Endothelial cell of umbilical vein (primary cell): ENCODE data around the gene POLE4. TPM values are rescaled to one million over a fixed set of nuclear protein-coding genes. Genes with fewer than 3 reads are reported as not detected.

Experiments used
- BruUV-seq: library from RNA; stranded (reverse); fragments of 400-500 nt; replicated peaks from 2 replicates; lab custom pipeline; 2021; lab: Mats Ljungman, UMichigan
- CTCF ChIA-PET: fragments of 300-600, 350-600 bp; sonication (Branson Sonifier 250); formaldehyde crosslinking; loops from one replicate; lab custom pipeline; 2021; ENCODE audit warnings: antibody characterized with exemption, inconsistent platforms; lab: Charles Lee
- POLR2A ChIA-PET: fragments of 300-600, 350-600 bp; sonication (Branson Sonifier 250); formaldehyde crosslinking; loops from one replicate; lab custom pipeline; 2021; ENCODE audit warnings: antibody characterized with exemption, inconsistent platforms; lab: Charles Lee
- DNase-seq: peaks from one replicate; pipeline ENCODE4 v3.0.0-alpha.2; 2011; ENCODE audit warnings: low read depth, low spot score
- FAIRE-seq: peaks from 2 replicates; lab custom pipeline; 2011; peaks lifted over from hg19 to GRCh38; lab: Jason Lieb, UNC
- H2AFZ ChIP-seq: 2 replicates; pipeline ENCODE4 v1.6.0; 2012; ENCODE audit warnings: low read depth, low read length, control low read depth, inconsistent platforms
- H3K27ac ChIP-seq: 2 replicates; pipeline ENCODE4 v1.5.1; 2011; ENCODE audit warnings: low read depth, mild to moderate bottlenecking, control low read depth, low read length, moderate library complexity; ENCODE audit not compliant: insufficient read depth
- H3K27me3 ChIP-seq, 2 experiments: 2 replicates each; pipeline versions ENCODE4 v1.6.0 to v1.6.1; 2011; ENCODE audit warnings: low read length in 2 of 2, mixed read lengths in 1 of 2; ENCODE audit not compliant: control insufficient read depth in 2 of 2, insufficient read depth in 2 of 2
- H3K36me3 ChIP-seq, 2 experiments: 2 replicates in 1 of 2; 3 replicates in 1 of 2; pipeline ENCODE4 v1.5.1; 2011; ENCODE audit warnings: low read length in 2 of 2, mild to moderate bottlenecking in 1 of 2, moderate library complexity in 1 of 2; ENCODE audit not compliant: control insufficient read depth in 2 of 2, insufficient read depth in 2 of 2; ENCODE audit errors: extremely low read depth in 1 of 2
- H3K4me1 ChIP-seq: 3 replicates; pipeline ENCODE4 v1.5.1; 2011; ENCODE audit warnings: mild to moderate bottlenecking, low read length; ENCODE audit not compliant: control insufficient read depth, insufficient read depth; ENCODE audit errors: extremely low read depth
- H3K4me2 ChIP-seq: 2 replicates; pipeline ENCODE4 v1.6.1; 2011; ENCODE audit warnings: low read length, control low read depth, mixed read lengths; ENCODE audit not compliant: insufficient read depth
- H3K4me3 ChIP-seq, 3 experiments: fragments of 200-600 bp in 1 of 3; sonication (generic), shearing (Covaris generic) in 1 of 3; replicated peaks in 1 of 3; 2 replicates each; pipeline ENCODE4 v1.5.1; 2011 to 2016; ENCODE audit warnings: control low read depth in 3 of 3, low read length in 3 of 3, mild to moderate bottlenecking in 2 of 3, inconsistent platforms in 1 of 3, low read depth in 1 of 3, moderate library complexity in 1 of 3; ENCODE audit not compliant: insufficient read depth in 1 of 3
- H3K79me2 ChIP-seq: 2 replicates; pipeline ENCODE4 v1.6.0; 2012; ENCODE audit warnings: low read length, inconsistent platforms; ENCODE audit not compliant: control insufficient read depth, insufficient read depth
- H3K9ac ChIP-seq: replicated peaks from 2 replicates; pipeline ENCODE3; 2011; ENCODE audit warnings: low read length, control low read depth; ENCODE audit not compliant: insufficient read depth; ENCODE audit errors: extremely low read depth
- H3K9me1 ChIP-seq: replicated peaks from 3 replicates; pipeline ENCODE4 v1.6.0; 2011; ENCODE audit warnings: mild to moderate bottlenecking, low read length; ENCODE audit not compliant: control insufficient read depth, insufficient read depth; ENCODE audit errors: extremely low read depth
- H3K9me3 ChIP-seq: replicated peaks from 2 replicates; pipeline ENCODE4 v1.5.1; 2012; ENCODE audit warnings: low read length, inconsistent platforms; ENCODE audit not compliant: control insufficient read depth, insufficient read depth
- H4K20me1 ChIP-seq: replicated peaks from 2 replicates; pipeline ENCODE3; 2011; ENCODE audit warnings: mild to moderate bottlenecking, low read length; ENCODE audit not compliant: control insufficient read depth, insufficient read depth; ENCODE audit errors: extremely low read depth
- EZH2 ChIP-seq: IDR thresholded peaks from 2 replicates; pipeline ENCODE4 v1.6.1; 2012; ENCODE audit warnings: borderline replicate concordance, low read depth, mild to moderate bottlenecking, moderate library complexity, low read length, inconsistent platforms; ENCODE audit not compliant: severe bottlenecking
- FOS ChIP-seq: IDR thresholded peaks from 2 replicates; pipeline ENCODE4 v1.6.1; 2011; ENCODE audit warnings: mild to moderate bottlenecking, low read length, moderate library complexity, borderline replicate concordance; ENCODE audit not compliant: insufficient read depth
- GATA2 ChIP-seq: IDR thresholded peaks from 2 replicates; pipeline ENCODE4 v1.7.0; 2011; ENCODE audit warnings: low read depth, mild to moderate bottlenecking, moderate library complexity, mixed read lengths, low read length; ENCODE audit not compliant: insufficient read length, insufficient read depth
- JUN ChIP-seq: IDR thresholded peaks from 2 replicates; pipeline ENCODE4 v1.6.1; 2011; ENCODE audit warnings: borderline replicate concordance, low read depth; ENCODE audit not compliant: insufficient read length, insufficient read depth
- MYC ChIP-seq: IDR thresholded peaks from one replicate; pipeline ENCODE4 v1.6.1; 2011; ENCODE audit warnings: mild to moderate bottlenecking, low read depth, low read length
- POLR2A ChIP-seq: IDR thresholded peaks from 2 replicates; pipeline ENCODE4 v1.6.1; 2012; ENCODE audit warnings: low read depth, mild to moderate bottlenecking, control low read depth, low read length
- POLR2AphosphoS5 ChIP-seq: IDR thresholded peaks from 2 replicates; pipeline ENCODE4 v1.6.1; 2012; ENCODE audit warnings: low read depth, mild to moderate bottlenecking, control low read depth, low read length, moderate library complexity; ENCODE audit not compliant: insufficient read depth
- dilution Hi-C: fragments of 300-500 bp; cut with MboI; formaldehyde crosslinking; loops from one replicate; pipeline ENCODE4 v1.15.0; 2019; ENCODE audit warnings: low sequenced_read_pairs; ENCODE audit not compliant: extremely low pct_ligation_motif_present
- intact Hi-C: fragments of 100-400 bp; cut with micrococcal nuclease; formaldehyde crosslinking; loops from one replicate; pipeline ENCODE4 v1.10.0; 2022
- polyA plus RNA-seq, 4 experiments: library from polyadenylated mRNA; depleted of rRNA in 3 of 4; stranded (reverse) in 3 of 4; unstranded in 1 of 4; fragments of >200 nt; gene quantifications; 2 replicates each; pipeline versions ENCODE4 v1.2.1 to v1.2.3, GENCODE V29; 2011 to 2012; ENCODE audit warnings: missing spikeins in 1 of 4
- total RNA-seq: library from RNA; stranded (reverse); gene quantifications from 2 replicates; pipeline ENCODE4 v1.2.3, GENCODE V29; 2021
- TF ChIP-seq, protein P1 (sequence below), 2 donors: IDR thresholded peaks; 1 replicate in 1 of 2; 2 replicates in 1 of 2; pipeline ENCODE4 v1.5.1; 2011; ENCODE audit warnings: low read length in 2 of 2, mild to moderate bottlenecking in 2 of 2, moderate library complexity in 2 of 2, control low read depth in 1 of 2, inconsistent platforms in 1 of 2, low read depth in 1 of 2; ENCODE audit not compliant: insufficient read depth in 1 of 2; ENCODE audit errors: extremely low read depth in 1 of 2
- TF ChIP-seq, protein P2 (sequence below): IDR thresholded peaks from 2 replicates; pipeline ENCODE4 v1.6.1; 2011; ENCODE audit not compliant: insufficient read depth, insufficient read length

The POLE4 gene
- total and polyA plus RNA-seq, 2 donors (not counting 3 experiments of a cell fraction or from before 2014, with no cell fraction given): 21.4 to 42.6 TPM

DNA sequence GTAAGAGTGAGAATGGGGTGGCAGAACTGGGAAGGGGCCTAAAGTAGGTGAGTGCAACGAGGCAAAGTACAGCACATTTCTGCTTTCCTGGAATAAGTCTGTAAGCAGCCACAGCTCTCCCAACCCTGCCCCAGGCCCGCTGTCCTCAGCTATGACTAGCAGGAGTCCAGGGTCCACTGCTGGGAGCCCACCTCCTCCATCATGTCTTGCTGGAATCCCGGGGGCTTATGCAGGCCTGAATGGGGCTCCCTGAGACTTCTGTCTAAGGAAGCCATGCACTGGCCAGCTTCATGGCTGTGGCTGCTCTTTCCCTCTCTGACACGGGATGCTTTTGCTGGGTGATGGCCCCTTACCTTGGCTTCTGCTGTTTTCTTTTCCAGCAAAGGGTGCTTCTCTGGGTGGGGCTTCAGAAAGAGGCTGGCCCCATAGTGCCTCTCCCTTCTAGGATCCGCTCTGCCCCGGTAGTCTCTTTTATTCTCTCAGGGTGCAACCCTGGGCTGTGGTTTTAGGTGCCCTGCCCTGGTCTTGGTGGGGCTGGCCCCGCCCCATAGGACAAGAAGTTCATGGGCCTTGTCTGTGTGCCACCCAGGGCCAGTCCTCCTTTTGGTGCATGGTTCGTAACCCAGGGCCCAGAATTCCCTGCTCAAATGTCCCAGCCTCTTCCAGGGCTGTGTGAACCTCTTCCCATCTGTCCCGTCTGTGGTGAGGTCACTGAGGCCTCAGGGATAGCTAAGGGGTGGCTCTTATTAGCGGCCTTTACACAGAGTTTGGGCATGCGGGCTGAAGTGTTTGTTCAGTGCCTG is 33.8 kb upstream of the POLE4 start:
- Histone ChIP-seq H3K4me3 (no peak overlapping the region), H3K79me2 (no peaks in the 10 kb centered on the region), H3K9ac (no peak overlapping the region), H3K4me2 (no peak overlapping the region), H3K4me1 (no peaks in the 10 kb centered on the region), H2AFZ (no peak overlapping the region), H3K36me3 (no peaks in the 10 kb centered on the region), H3K27me3 (no peaks in the 10 kb centered on the region), H3K9me3 (no peaks in the 10 kb centered on the region), H4K20me1 (no peaks in the 10 kb centered on the region), H3K27ac (no peak overlapping the region), H3K9me1 (no peaks in the 10 kb centered on the region)
- ChIA-PET CTCF (interaction anchor here (1.6 kb wide), 1 partner anchor 9 kb away, joined by 4 read pairs; no protein-coding TSS in a partner anchor), POLR2A (no interaction called here)
- DNase-seq (no peak), FAIRE-seq (no peak)
- TF ChIP-seq MYC: no peak
- no TSS peak for BruUV-seq
- intact Hi-C loops (no loop called here), dilution Hi-C loops (no loop called here)

DNA sequence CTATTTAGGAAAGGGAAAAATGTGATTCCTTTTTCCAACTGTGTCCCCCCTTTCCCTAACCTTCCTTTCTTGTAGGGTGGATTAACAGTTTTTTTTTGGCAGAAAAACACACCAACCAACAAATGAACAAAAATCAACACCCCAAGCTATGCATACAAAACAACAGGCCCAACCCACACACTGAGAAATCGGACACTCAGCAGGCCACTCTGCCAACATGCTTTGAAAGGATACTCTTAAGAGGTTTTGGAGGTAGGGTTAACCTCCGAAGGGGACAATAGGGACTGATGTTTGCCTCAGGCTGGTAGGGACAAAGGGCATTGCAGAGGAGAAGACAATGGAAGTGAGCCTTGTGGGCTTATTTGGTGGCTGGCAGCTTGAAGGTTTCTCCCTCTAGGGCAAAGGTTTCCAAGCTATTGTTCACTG is 33.1 kb upstream of the POLE4 start:
- ChIA-PET CTCF (interaction anchor here (1.6 kb wide), 1 partner anchor 9 kb away, joined by 4 read pairs; no protein-coding TSS in a partner anchor), POLR2A (no interaction called here)
- no peaks in the 10 kb centered on the region for H3K9me3 ChIP-seq
- no peaks in the 10 kb centered on the region for H3K79me2 ChIP-seq
- no peak for DNase-seq
- H3K36me3 ChIP-seq: no peaks in the 10 kb centered on the region
- no peaks in the 10 kb centered on the region for H3K27me3 ChIP-seq
- BruUV-seq: no TSS peak
- no peaks in the 10 kb centered on the region for H3K4me1 ChIP-seq
- H3K9ac ChIP-seq: no peak overlapping the region
- TF ChIP-seq MYC (no peak), GATA2 (no peak), POLR2A (no peak), EZH2 (no peak), JUN (no peak), POLR2AphosphoS5 (no peak), FOS (no peak)
- TF ChIP-seq, protein P1, sequence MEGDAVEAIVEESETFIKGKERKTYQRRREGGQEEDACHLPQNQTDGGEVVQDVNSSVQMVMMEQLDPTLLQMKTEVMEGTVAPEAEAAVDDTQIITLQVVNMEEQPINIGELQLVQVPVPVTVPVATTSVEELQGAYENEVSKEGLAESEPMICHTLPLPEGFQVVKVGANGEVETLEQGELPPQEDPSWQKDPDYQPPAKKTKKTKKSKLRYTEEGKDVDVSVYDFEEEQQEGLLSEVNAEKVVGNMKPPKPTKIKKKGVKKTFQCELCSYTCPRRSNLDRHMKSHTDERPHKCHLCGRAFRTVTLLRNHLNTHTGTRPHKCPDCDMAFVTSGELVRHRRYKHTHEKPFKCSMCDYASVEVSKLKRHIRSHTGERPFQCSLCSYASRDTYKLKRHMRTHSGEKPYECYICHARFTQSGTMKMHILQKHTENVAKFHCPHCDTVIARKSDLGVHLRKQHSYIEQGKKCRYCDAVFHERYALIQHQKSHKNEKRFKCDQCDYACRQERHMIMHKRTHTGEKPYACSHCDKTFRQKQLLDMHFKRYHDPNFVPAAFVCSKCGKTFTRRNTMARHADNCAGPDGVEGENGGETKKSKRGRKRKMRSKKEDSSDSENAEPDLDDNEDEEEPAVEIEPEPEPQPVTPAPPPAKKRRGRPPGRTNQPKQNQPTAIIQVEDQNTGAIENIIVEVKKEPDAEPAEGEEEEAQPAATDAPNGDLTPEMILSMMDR (IDR thresholded peaks at IDR 0.05; ENCODE audit: extremely low read depth in 1 of 2, insufficient read depth in 1 of 2, low read depth in 1 of 2, low read length in 2 of 2): no peak
- TF ChIP-seq, protein P2, sequence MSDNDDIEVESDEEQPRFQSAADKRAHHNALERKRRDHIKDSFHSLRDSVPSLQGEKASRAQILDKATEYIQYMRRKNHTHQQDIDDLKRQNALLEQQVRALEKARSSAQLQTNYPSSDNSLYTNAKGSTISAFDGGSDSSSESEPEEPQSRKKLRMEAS: no peak
- no peaks in the 10 kb centered on the region for H3K9me1 ChIP-seq
- no peak overlapping the region for H3K4me3 ChIP-seq
- dilution Hi-C loops (no loop called here), intact Hi-C loops (no loop called here)
- FAIRE-seq: no peak
- H4K20me1 ChIP-seq: no peaks in the 10 kb centered on the region
- no peak overlapping the region for H2AFZ ChIP-seq
- no peak overlapping the region for H3K4me2 ChIP-seq
- H3K27ac ChIP-seq: no peak overlapping the region
